GM12874 (cell line): ENCODE results near the gene RERE.

Source experiments
- TF ChIP-seq, protein P1 (sequence below): IDR thresholded peaks from 2 replicates; pipeline ENCODE4 v1.5.1; 2011; ENCODE audit warnings: low read depth, mild to moderate bottlenecking, control low read depth, low read length, moderate library complexity; ENCODE audit not compliant: insufficient read depth

The RERE gene

DNA sequence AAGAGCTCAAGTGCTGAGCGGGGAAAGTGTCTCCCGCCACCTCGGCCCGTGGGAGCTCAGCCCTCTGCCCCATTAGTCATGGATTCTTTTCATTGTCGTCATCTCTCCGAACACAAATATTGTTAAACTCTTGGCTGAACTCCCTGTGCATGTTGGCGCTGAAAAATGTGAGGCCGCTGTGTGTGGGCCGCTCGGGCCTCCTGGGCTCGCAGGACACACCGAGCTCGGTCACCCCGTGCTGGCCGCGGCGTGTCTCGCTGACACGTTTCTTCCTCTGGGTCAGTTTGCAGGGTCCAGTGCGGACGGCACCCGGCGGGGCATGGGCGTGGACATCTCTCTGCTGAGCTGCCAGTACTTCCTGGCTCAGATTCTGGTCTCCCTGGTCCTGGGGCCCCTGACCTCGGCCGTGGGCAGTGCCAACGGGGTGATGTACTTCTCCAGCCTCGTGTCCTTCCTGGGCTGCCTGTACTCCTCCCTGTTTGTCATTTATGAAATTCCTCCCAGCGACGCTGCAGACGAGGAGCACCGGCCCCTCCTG, 473.9 kb downstream of the RERE start:
- TF ChIP-seq, protein P1, sequence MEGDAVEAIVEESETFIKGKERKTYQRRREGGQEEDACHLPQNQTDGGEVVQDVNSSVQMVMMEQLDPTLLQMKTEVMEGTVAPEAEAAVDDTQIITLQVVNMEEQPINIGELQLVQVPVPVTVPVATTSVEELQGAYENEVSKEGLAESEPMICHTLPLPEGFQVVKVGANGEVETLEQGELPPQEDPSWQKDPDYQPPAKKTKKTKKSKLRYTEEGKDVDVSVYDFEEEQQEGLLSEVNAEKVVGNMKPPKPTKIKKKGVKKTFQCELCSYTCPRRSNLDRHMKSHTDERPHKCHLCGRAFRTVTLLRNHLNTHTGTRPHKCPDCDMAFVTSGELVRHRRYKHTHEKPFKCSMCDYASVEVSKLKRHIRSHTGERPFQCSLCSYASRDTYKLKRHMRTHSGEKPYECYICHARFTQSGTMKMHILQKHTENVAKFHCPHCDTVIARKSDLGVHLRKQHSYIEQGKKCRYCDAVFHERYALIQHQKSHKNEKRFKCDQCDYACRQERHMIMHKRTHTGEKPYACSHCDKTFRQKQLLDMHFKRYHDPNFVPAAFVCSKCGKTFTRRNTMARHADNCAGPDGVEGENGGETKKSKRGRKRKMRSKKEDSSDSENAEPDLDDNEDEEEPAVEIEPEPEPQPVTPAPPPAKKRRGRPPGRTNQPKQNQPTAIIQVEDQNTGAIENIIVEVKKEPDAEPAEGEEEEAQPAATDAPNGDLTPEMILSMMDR = no peak

GRCh38 chr1:8343044-8343443, 474.4 kb downstream of the RERE start:
- TF ChIP-seq, protein P1 = no peak

- TF ChIP-seq, protein P1 = no peak
These were observed 475.1 kb downstream of the RERE start for GRCh38 chr1:8342325-8342724.

- TF ChIP-seq, protein P1 = no peak
These were observed 477.0 kb downstream of the RERE start for GRCh38 chr1:8340448-8340847.

DNA sequence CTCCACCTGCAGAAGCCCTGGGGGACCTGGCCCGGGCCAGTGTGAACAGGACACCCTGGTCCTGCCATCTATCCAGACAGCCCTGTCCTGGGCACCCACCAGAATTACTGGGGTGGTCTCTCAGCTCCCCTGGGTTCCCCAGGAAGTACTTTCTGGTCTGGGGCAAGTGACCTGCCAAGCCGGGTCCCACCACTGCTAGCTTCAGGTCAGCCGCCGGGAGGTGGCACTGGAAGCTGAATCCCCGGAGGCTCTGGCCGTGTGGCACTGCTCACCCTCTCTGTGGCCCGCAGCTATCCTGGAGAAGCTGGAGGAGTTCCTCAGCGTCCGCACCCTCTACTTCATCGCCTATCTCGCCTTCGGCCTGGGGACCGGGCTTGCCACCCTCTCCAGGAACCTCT, 478.2 kb downstream of the RERE start:
- TF ChIP-seq, protein P1 = no peak

DNA sequence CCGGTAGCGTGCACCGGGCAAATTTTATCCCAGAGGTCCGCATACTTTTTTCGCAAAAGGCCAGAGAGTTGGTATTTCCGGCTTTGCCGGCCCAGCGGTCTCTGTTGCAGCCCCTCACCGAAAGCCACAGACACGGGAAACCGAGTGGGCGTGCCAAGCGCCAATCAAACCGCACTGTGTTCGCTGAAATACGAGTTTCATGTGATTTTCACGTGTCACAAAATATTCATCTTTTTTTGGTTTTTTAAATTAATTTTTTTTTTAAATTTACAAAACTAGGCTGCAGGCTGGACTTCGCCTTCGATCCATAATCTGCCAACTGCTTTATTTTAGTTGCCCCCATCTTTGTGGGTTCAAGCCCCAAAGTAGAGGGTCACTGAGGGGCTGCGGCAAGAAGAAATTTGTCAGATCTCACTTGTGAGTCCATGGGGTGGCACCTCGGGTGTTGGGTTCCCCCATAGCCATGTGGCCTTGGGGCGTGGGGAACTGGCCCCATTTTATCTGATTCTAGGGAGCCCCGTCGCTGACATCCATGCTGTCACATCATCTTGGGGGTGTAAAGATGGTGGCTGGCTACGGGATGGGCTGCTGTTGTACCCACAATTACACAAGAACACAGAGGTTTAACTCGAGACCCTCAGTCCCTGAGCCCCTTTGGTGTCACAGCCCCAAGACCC, 478.8 kb downstream of the RERE start:
- TF ChIP-seq, protein P1 = no peak

- TF ChIP-seq, protein P1 = no peak
These were observed 479.5 kb downstream of the RERE start for GRCh38 chr1:8337776-8338525.
